SH-SY5Y (cell line): Measurements from ENCODE around the gene ERCC2.

Source experiments
- GATA2 ChIP-seq: IDR thresholded peaks from 2 replicates; pipeline ENCODE4 v1.6.1; 2011; ENCODE audit warnings: mild to moderate bottlenecking, low read depth, low read length
- GATA3 ChIP-seq: IDR thresholded peaks from 2 replicates; pipeline ENCODE4 v1.6.1; 2011; ENCODE audit warnings: low read depth, mild to moderate bottlenecking, low read length, moderate library complexity

DNA sequence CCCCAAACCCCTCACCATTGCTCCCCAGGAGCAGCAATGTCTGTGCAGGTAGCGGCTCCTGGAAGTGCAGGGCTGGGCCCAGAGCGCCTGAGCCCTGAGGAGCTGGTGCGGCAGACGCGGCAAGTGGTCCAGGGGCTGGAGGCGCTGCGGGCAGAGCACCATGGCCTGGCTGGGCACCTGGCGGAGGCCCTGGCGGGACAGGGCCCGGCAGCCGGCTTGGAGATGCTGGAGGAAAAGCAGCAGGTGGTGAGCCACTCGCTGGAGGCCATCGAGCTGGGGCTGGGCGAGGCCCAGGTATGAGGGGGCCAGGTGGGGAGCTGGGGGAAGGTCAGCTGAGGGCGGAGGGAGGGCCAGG lies 24.9 kb downstream of the ERCC2 start:
- TF ChIP-seq GATA2: no peak
- no peak for TF ChIP-seq GATA3
